ENCODE results near the gene GPC6. TPM values are rescaled to one million over a fixed set of nuclear protein-coding genes. Genes with fewer than 3 reads are reported as not detected.

Gene GPC6
- polyA plus RNA-seq, 1 donor (not counting 4 experiments of a cell fraction or from before 2014, with no cell fraction given) = 0.42 TPM

- H4K20me1 ChIP-seq (ENCODE audit: control insufficient read depth, extremely low read depth, insufficient read depth, low read length) = no peaks in the 10 kb centered on the region
- H3K4me3 ChIP-seq (ENCODE audit: control insufficient read depth in 2 of 3, extremely low read depth in 1 of 3, insufficient read depth in 2 of 3, low read depth in 1 of 3, low read length in 3 of 3) = no peak overlapping the region
- no peaks in the 10 kb centered on the region for H3K9me1 ChIP-seq (ENCODE audit: control insufficient read depth, extremely low read depth, insufficient read depth, low read length)
- FAIRE-seq (peak; percentile 72), DNase-seq (ENCODE audit: low read depth, low spot score) (peak; percentile 57)
- H2AFZ ChIP-seq (ENCODE audit: control insufficient read depth, low read length) = no peak overlapping the region
- no peak overlapping the region for H3K9ac ChIP-seq (ENCODE audit: control insufficient read depth, extremely low read depth, insufficient read depth, low read length)
- H3K27ac ChIP-seq (ENCODE audit: control insufficient read depth, insufficient read depth, low read length) = peak overlapping the region; percentile 46
- no peaks in the 10 kb centered on the region for H3K27me3 ChIP-seq (ENCODE audit: control insufficient read depth, extremely low read depth, insufficient read depth, low read length)
- H3K36me3 ChIP-seq (ENCODE audit: control insufficient read depth in 2 of 2, extremely low read depth in 1 of 2, insufficient read depth in 2 of 2, low read length in 2 of 2) = no peaks in the 10 kb centered on the region
- H3K9me3 ChIP-seq (ENCODE audit: control insufficient read depth, low read depth, low read length) = no peaks in the 10 kb centered on the region
- H3K79me2 ChIP-seq (ENCODE audit: control insufficient read depth, insufficient read depth, low read length) = no peaks in the 10 kb centered on the region
- H3K4me2 ChIP-seq (ENCODE audit: control insufficient read depth, extremely low read depth, insufficient read depth, low read depth, low read length) = no peak overlapping the region
- dilution Hi-C loops (cut with MboI; ENCODE audit: extremely low pct_ligation_motif_present, low sequenced_read_pairs) = no loop called here
- TF ChIP-seq CTCF (optimal IDR thresholded peaks at IDR 0.05 in 1 of 3, IDR thresholded peaks at IDR 0.05 in 1 of 3, conservative IDR thresholded peaks at IDR 0.05 in 1 of 3; ENCODE audit: extremely low read depth in 1 of 3, insufficient read depth in 2 of 3, low read length in 3 of 3) = no peak
- TF ChIP-seq EZH2 (IDR thresholded peaks at IDR 0.05; ENCODE audit: low read length) = no peak
- H3K4me1 ChIP-seq (ENCODE audit: control insufficient read depth, extremely low read depth, insufficient read depth, low read length) = peaks cover 14% of the 10 kb centered on the region
Measured at GRCh38 chr13:94305463-94305862, 1078.9 kb downstream of the GPC6 start.

- Histone ChIP-seq H3K36me3 (ENCODE audit: control insufficient read depth in 2 of 2, extremely low read depth in 1 of 2, insufficient read depth in 2 of 2, low read length in 2 of 2) (no peaks in the 10 kb centered on the region), H3K4me2 (ENCODE audit: control insufficient read depth, extremely low read depth, insufficient read depth, low read depth, low read length) (no peak overlapping the region), H3K9me1 (ENCODE audit: control insufficient read depth, extremely low read depth, insufficient read depth, low read length) (no peaks in the 10 kb centered on the region), H3K9me3 (ENCODE audit: control insufficient read depth, low read depth, low read length) (no peaks in the 10 kb centered on the region), H3K79me2 (ENCODE audit: control insufficient read depth, insufficient read depth, low read length) (no peaks in the 10 kb centered on the region), H3K4me3 (ENCODE audit: control insufficient read depth in 2 of 3, extremely low read depth in 1 of 3, insufficient read depth in 2 of 3, low read depth in 1 of 3, low read length in 3 of 3) (no peak overlapping the region), H4K20me1 (ENCODE audit: control insufficient read depth, extremely low read depth, insufficient read depth, low read length) (no peaks in the 10 kb centered on the region), H3K9ac (ENCODE audit: control insufficient read depth, extremely low read depth, insufficient read depth, low read length) (no peak overlapping the region), H3K27me3 (ENCODE audit: control insufficient read depth, extremely low read depth, insufficient read depth, low read length) (no peaks in the 10 kb centered on the region), H2AFZ (ENCODE audit: control insufficient read depth, low read length) (no peak overlapping the region), H3K4me1 (ENCODE audit: control insufficient read depth, extremely low read depth, insufficient read depth, low read length) (peaks cover 18% of the 10 kb centered on the region), H3K27ac (ENCODE audit: control insufficient read depth, insufficient read depth, low read length) (peak overlapping the region; percentile 46)
- dilution Hi-C loops (cut with MboI; ENCODE audit: extremely low pct_ligation_motif_present, low sequenced_read_pairs) = no loop called here
- no peak for FAIRE-seq
- no peak for DNase-seq (ENCODE audit: low read depth, low spot score)
- TF ChIP-seq EZH2 (IDR thresholded peaks at IDR 0.05; ENCODE audit: low read length) (no peak), CTCF (optimal IDR thresholded peaks at IDR 0.05 in 1 of 3, IDR thresholded peaks at IDR 0.05 in 1 of 3, conservative IDR thresholded peaks at IDR 0.05 in 1 of 3; ENCODE audit: extremely low read depth in 1 of 3, insufficient read depth in 2 of 3, low read length in 3 of 3) (no peak)
Measured at GRCh38 chr13:94305934-94306333, 1079.3 kb downstream of the GPC6 start.

Data from keratinocyte (primary cell).